IMR-90 (cell line): ENCODE data around the gene MMAB. TPM values are rescaled to one million over a fixed set of nuclear protein-coding genes. Genes with fewer than 3 reads are reported as not detected.

ENCODE experiments used
- ATAC-seq: fragments of 200-7000 bp; cut with Tn5 transposase; 2 replicates; pipeline ENCODE4 v1.9.1; 2020; ENCODE audit warnings: low read depth, mild to moderate bottlenecking, moderate library complexity
- BruUV-seq: library from RNA; stranded (reverse); fragments of 400-500 nt; replicated peaks from 2 replicates; lab custom pipeline; 2021; lab: Mats Ljungman, UMichigan
- CTCF ChIA-PET: fragments of 300-600 bp; formaldehyde crosslinking; extraction: SDS; loops from one replicate; lab custom pipeline; 2021; ENCODE audit warnings: antibody characterized with exemption; lab: Yijun Ruan, JAX
- POLR2A ChIA-PET: fragments of 300-600 bp; sonication (Branson Sonifier 250); formaldehyde crosslinking; loops from one replicate; lab custom pipeline; 2022; ENCODE audit warnings: antibody characterized with exemption; ENCODE audit not compliant: unreplicated experiment; lab: Charles Lee
- DNase-seq: peaks from one replicate; pipeline ENCODE4 v3.0.0; 2013
- H2AFZ ChIP-seq: replicated peaks from 2 replicates; pipeline ENCODE3; 2013; ENCODE audit warnings: low read length, mild to moderate bottlenecking; ENCODE audit not compliant: poor library complexity
- H2AK5ac ChIP-seq: 2 replicates; pipeline ENCODE4 v1.6.1; 2013; ENCODE audit warnings: low read depth, low read length, inconsistent platforms
- H2AK9ac ChIP-seq: replicated peaks from 2 replicates; pipeline ENCODE3; 2013; ENCODE audit warnings: mild to moderate bottlenecking, low read depth, low read length, moderate library complexity; ENCODE audit not compliant: poor library complexity
- H2BK120ac ChIP-seq: 2 replicates; pipeline ENCODE4 v1.6.1; 2013; ENCODE audit warnings: low read depth, low read length, inconsistent platforms
- H2BK15ac ChIP-seq: 3 replicates; pipeline ENCODE4 v1.6.1; 2013; ENCODE audit warnings: low read depth, low read length, inconsistent platforms
- H2BK20ac ChIP-seq: 2 replicates; pipeline ENCODE4 v1.6.1; 2013; ENCODE audit warnings: low read depth, mild to moderate bottlenecking, inconsistent platforms, low read length, moderate library complexity
- H2BK5ac ChIP-seq: 2 replicates; pipeline ENCODE4 v1.6.1; 2013; ENCODE audit warnings: mild to moderate bottlenecking, low read depth, low read length, inconsistent platforms; ENCODE audit not compliant: poor library complexity, severe bottlenecking
- H3K14ac ChIP-seq: replicated peaks from 2 replicates; pipeline ENCODE4 v1.6.1; 2013; ENCODE audit warnings: low read depth, low read length, inconsistent platforms
- H3K18ac ChIP-seq: 2 replicates; pipeline ENCODE4 v1.6.1; 2013; ENCODE audit warnings: low read depth, low read length, control low read depth
- H3K23ac ChIP-seq: 2 replicates; pipeline ENCODE4 v1.6.1; 2013; ENCODE audit warnings: low read depth, low read length, inconsistent platforms
- H3K27ac ChIP-seq: 2 replicates; pipeline ENCODE4 v1.5.1; 2013; ENCODE audit warnings: mild to moderate bottlenecking, control low read depth, low read length; ENCODE audit not compliant: insufficient read depth
- H3K27me3 ChIP-seq: 2 replicates; pipeline ENCODE4 v1.6.1; 2013; ENCODE audit warnings: low read length; ENCODE audit not compliant: control insufficient read depth, insufficient read depth
- H3K36me3 ChIP-seq: 2 replicates; pipeline ENCODE4 v1.6.1; 2013; ENCODE audit warnings: low read length, mixed read lengths; ENCODE audit not compliant: control insufficient read depth, insufficient read depth
- H3K4ac ChIP-seq: 2 replicates; pipeline ENCODE4 v1.6.1; 2013; ENCODE audit warnings: low read depth, low read length, inconsistent platforms
- H3K4me1 ChIP-seq: 2 replicates; pipeline ENCODE4 v1.6.1; 2013; ENCODE audit warnings: low read length, mixed read lengths; ENCODE audit not compliant: control insufficient read depth, insufficient read depth
- H3K4me2 ChIP-seq: 2 replicates; pipeline ENCODE4 v1.6.1; 2013; ENCODE audit warnings: low read depth, mild to moderate bottlenecking, control low read depth, low read length, moderate library complexity
- H3K4me3 ChIP-seq: 2 replicates; pipeline ENCODE4 v1.5.1; 2013; ENCODE audit warnings: low read depth, mild to moderate bottlenecking, control low read depth, low read length, moderate library complexity; ENCODE audit not compliant: insufficient read depth
- H3K56ac ChIP-seq: 2 replicates; pipeline ENCODE4 v1.6.1; 2013; ENCODE audit warnings: low read length, inconsistent platforms; ENCODE audit not compliant: insufficient read depth; ENCODE audit errors: extremely low read depth
- H3K79me1 ChIP-seq, 2 experiments: 2 replicates each; pipeline ENCODE4 v1.6.1; 2013; ENCODE audit warnings: low read length in 2 of 2, inconsistent platforms in 1 of 2, low read depth in 1 of 2
- H3K9ac ChIP-seq: 2 replicates; pipeline ENCODE4 v1.6.1; 2013; ENCODE audit warnings: low read depth, low read length, control low read depth
- H3K9me1 ChIP-seq: 2 replicates; pipeline ENCODE4 v1.6.1; 2013; ENCODE audit warnings: low read length, inconsistent platforms; ENCODE audit not compliant: insufficient read depth
- H3K9me3 ChIP-seq: 2 replicates; pipeline ENCODE4 v1.6.1; 2013; ENCODE audit warnings: low read length; ENCODE audit not compliant: control insufficient read depth, insufficient read depth
- H4K20me1 ChIP-seq: 2 replicates; pipeline ENCODE4 v1.6.1; 2013; ENCODE audit warnings: low read length, inconsistent platforms; ENCODE audit not compliant: insufficient read depth
- H4K5ac ChIP-seq: 2 replicates; pipeline ENCODE4 v1.6.1; 2013; ENCODE audit warnings: mild to moderate bottlenecking, low read depth, low read length, control low read depth
- H4K8ac ChIP-seq, 2 experiments: 2 replicates each; pipeline ENCODE4 v1.6.1; 2013; ENCODE audit warnings: low read depth in 2 of 2, low read length in 2 of 2, control low read depth in 1 of 2, inconsistent platforms in 1 of 2
- H4K91ac ChIP-seq: 2 replicates; pipeline ENCODE4 v1.6.1; 2013; ENCODE audit warnings: low read depth, low read length, inconsistent platforms; ENCODE audit not compliant: insufficient read depth
- BHLHE40 ChIP-seq: fragments of 150-350 bp; IDR thresholded peaks from 2 replicates; pipeline ENCODE4 v1.6.1; 2016; ENCODE audit warnings: mild to moderate bottlenecking, low read depth, low read length
- CEBPB ChIP-seq: IDR thresholded peaks from 2 replicates; pipeline ENCODE4 v1.6.1; 2012; ENCODE audit warnings: low read depth, low read length, improper control_type of control experiment
- CHD1 ChIP-seq: IDR thresholded peaks from 2 replicates; pipeline ENCODE4 v1.6.1; 2012; ENCODE audit warnings: low read depth, low read length, improper control_type of control experiment
- MAFK ChIP-seq: IDR thresholded peaks from 2 replicates; pipeline ENCODE4 v1.6.1; 2012; ENCODE audit warnings: low read depth, low read length, improper control_type of control experiment
- MAZ ChIP-seq: IDR thresholded peaks from 2 replicates; pipeline ENCODE4 v1.6.1; 2012; ENCODE audit warnings: low read depth, mild to moderate bottlenecking, low read length, improper control_type of control experiment, moderate library complexity, borderline replicate concordance
- MXI1 ChIP-seq: IDR thresholded peaks from 2 replicates; pipeline ENCODE4 v1.6.1; 2012; ENCODE audit warnings: low read depth, mild to moderate bottlenecking, low read length, moderate library complexity, borderline replicate concordance
- NFE2L2 ChIP-seq: fragments of 150-350 bp; IDR thresholded peaks from 2 replicates; pipeline ENCODE4 v1.6.1; 2016; ENCODE audit warnings: low read depth, mild to moderate bottlenecking, low read length
- POLR2A ChIP-seq: IDR thresholded peaks from 2 replicates; pipeline ENCODE4 v1.6.1; 2012; ENCODE audit warnings: mild to moderate bottlenecking, low read depth, low read length
- RAD21 ChIP-seq: IDR thresholded peaks from 2 replicates; pipeline ENCODE4 v1.6.1; 2012; ENCODE audit warnings: low read length, improper control_type of control experiment
- RCOR1 ChIP-seq: IDR thresholded peaks from 2 replicates; pipeline ENCODE4 v1.6.1; 2012; ENCODE audit warnings: mild to moderate bottlenecking, low read length, improper control_type of control experiment; ENCODE audit not compliant: insufficient replicate concordance
- RFX5 ChIP-seq: IDR thresholded peaks from 2 replicates; pipeline ENCODE4 v1.8.0; 2012; ENCODE audit warnings: low read depth, mild to moderate bottlenecking, low read length, moderate library complexity
- SMC3 ChIP-seq: fragments of 150-350 bp; IDR thresholded peaks from 2 replicates; pipeline ENCODE4 v1.6.1; 2016; ENCODE audit warnings: low read depth, mild to moderate bottlenecking, antibody characterized with exemption, low read length, moderate library complexity
- WGBS, 2 experiments: methylation state at CpG; one replicate each; pipeline versions ENCODE4 v1.1.5 to v1.1.7; 2013; ENCODE audit warnings: missing lambda C conversion rate in 2 of 2; ENCODE audit not compliant: insufficient read length in 1 of 2; ENCODE audit errors: extremely low coverage in 2 of 2; 5-methylcytosine and 5-hydroxymethylcytosine counted together
- dilution Hi-C: fragments of 300-500 bp; cut with HindIII; formaldehyde crosslinking; loops from one replicate; pipeline ENCODE4 v1.14.3; 2018; ENCODE audit warnings: low sequenced_read_pairs; ENCODE audit not compliant: unreplicated experiment
- in situ Hi-C: fragments of 300-500 bp; cut with MboI; formaldehyde crosslinking; loops from 3 replicates; pipeline ENCODE4 v1.14.3; 2019; ENCODE audit warnings: low sequenced_read_pairs, inconsistent platforms, mixed read lengths
- intact Hi-C: fragments of 100-400 bp; cut with micrococcal nuclease; formaldehyde crosslinking; loops from 2 replicates; pipeline ENCODE4 v1.10.0; 2022
- polyA plus RNA-seq, 3 experiments: library from polyadenylated mRNA; depleted of rRNA; stranded (reverse); fragments of >200 nt; gene quantifications; 2 replicates each; pipeline ENCODE4 v1.2.3, GENCODE V29; 2012; ENCODE audit warnings: low replicate concordance in 1 of 3
- total RNA-seq: library from RNA; depleted of rRNA; stranded (reverse); fragments of >200 nt; gene quantifications from 2 replicates; pipeline ENCODE4 v1.2.3, GENCODE V29; 2012
- TF ChIP-seq, protein P1 (sequence below): fragments of 150-350 bp; IDR thresholded peaks from 2 replicates; pipeline ENCODE4 v1.6.1; 2016; ENCODE audit warnings: low read depth, mild to moderate bottlenecking, low read length, moderate library complexity, borderline replicate concordance
- TF ChIP-seq, protein P2 (sequence below): fragments of 150-350 bp; IDR thresholded peaks from 2 replicates; pipeline ENCODE4 v1.6.1; 2017; ENCODE audit warnings: mild to moderate bottlenecking, antibody characterized with exemption, low read length, low read depth
- TF ChIP-seq, protein P3 (sequence below): conservative IDR thresholded peaks from 2 replicates; pipeline ENCODE4 v1.5.1; 2012; ENCODE audit warnings: mild to moderate bottlenecking, low read depth, low read length, improper control_type of control experiment

MMAB gene
- total and polyA plus RNA-seq, 2 of the 4 experiments (the other 2 are of a cell fraction): 16.5 to 16.9 TPM

DNA sequence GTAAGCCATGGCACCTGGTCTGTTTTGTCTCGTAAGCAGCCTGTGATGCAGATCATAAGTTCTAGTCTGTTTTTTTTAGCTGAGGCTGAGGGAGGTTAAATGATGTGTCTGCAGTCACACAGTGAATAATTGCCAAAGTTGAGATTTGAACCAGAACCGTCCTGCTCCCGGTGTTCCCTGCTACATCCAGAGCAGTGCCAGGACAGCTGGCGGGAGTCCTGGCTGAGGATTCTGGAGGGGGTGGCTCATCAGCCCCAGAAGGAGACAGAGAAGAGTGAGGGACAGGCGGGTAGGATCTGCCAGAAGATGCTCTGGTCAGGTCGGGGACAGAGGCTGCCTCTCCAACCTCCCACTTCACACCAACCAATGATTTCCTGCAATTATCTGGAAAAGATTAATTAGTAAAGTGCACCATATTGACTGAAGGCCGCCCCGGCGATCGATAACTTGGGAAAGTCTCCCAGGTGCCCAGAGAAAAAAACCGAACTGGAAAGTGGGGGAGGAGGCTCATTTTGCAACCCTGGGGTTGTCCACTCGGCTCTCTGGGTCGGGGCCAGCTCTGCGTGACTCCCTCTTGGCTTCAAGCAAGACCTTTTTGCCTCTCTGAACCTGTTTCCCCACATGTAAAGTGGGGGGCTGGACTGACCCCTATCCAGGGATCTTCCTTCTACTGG, 42.4 kb upstream of the MMAB start:
- CTCF ChIA-PET: interaction anchor here (1.1 kb wide), 1 partner anchor 18 kb away, joined by 3 read pairs; no protein-coding TSS in a partner anchor
- Histone ChIP-seq H4K5ac (no peak overlapping the region), H2AFZ (no peak overlapping the region)

More for the DNA sequence above, 42.4 kb upstream of the MMAB start:
- Histone ChIP-seq H3K27me3 (peaks cover 62% of the 10 kb centered on the region), H3K4ac (no peak overlapping the region), H3K36me3 (no peaks in the 10 kb centered on the region), H3K4me3 (no peak overlapping the region), H3K4me1 (no peaks in the 10 kb centered on the region), H3K9me1 (no peaks in the 10 kb centered on the region), H2AK9ac (no peak overlapping the region), H2BK15ac (no peak overlapping the region), H4K91ac (no peak overlapping the region), H4K20me1 (no peaks in the 10 kb centered on the region), H3K18ac (no peak overlapping the region), H3K56ac (no peak overlapping the region), H3K14ac (no peak overlapping the region), H3K4me2 (no peak overlapping the region), H2AK5ac (no peak overlapping the region), H2BK5ac (no peak overlapping the region), H3K9me3 (no peaks in the 10 kb centered on the region; the same call in 1 of the 2 replicates), H3K9ac (no peak overlapping the region), H3K27ac (no peak overlapping the region), H2BK20ac (no peak overlapping the region), H2BK120ac (no peak overlapping the region), H3K79me1 (no peaks in the 10 kb centered on the region), H4K8ac (no peak overlapping the region), H3K23ac (no peak overlapping the region)
- dilution Hi-C loops (no loop called here), in situ Hi-C loops (no loop called here), intact Hi-C loops (no loop called here)
- ATAC-seq: no peak
- 57% methylated on average over 6 of the region's 14 CpGs; no CpG with 5 or more reads in 1 of the 2 experiments for WGBS, 2 experiments
- POLR2A ChIA-PET: no interaction called here
- no TSS peak for BruUV-seq
- DNase-seq: no peak
- TF ChIP-seq RFX5 (no peak), POLR2A (no peak), NFE2L2 (no peak), CHD1 (no peak), MXI1 (no peak), BHLHE40 (no peak), SMC3 (no peak), RAD21 (no peak), RCOR1 (no peak), MAFK (no peak), MAZ (no peak), CEBPB (no peak)
- TF ChIP-seq, protein P1, sequence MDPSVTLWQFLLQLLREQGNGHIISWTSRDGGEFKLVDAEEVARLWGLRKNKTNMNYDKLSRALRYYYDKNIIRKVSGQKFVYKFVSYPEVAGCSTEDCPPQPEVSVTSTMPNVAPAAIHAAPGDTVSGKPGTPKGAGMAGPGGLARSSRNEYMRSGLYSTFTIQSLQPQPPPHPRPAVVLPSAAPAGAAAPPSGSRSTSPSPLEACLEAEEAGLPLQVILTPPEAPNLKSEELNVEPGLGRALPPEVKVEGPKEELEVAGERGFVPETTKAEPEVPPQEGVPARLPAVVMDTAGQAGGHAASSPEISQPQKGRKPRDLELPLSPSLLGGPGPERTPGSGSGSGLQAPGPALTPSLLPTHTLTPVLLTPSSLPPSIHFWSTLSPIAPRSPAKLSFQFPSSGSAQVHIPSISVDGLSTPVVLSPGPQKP: no peak
- TF ChIP-seq, protein P2, sequence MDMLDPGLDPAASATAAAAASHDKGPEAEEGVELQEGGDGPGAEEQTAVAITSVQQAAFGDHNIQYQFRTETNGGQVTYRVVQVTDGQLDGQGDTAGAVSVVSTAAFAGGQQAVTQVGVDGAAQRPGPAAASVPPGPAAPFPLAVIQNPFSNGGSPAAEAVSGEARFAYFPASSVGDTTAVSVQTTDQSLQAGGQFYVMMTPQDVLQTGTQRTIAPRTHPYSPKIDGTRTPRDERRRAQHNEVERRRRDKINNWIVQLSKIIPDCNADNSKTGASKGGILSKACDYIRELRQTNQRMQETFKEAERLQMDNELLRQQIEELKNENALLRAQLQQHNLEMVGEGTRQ: no peak
- TF ChIP-seq, protein P3, sequence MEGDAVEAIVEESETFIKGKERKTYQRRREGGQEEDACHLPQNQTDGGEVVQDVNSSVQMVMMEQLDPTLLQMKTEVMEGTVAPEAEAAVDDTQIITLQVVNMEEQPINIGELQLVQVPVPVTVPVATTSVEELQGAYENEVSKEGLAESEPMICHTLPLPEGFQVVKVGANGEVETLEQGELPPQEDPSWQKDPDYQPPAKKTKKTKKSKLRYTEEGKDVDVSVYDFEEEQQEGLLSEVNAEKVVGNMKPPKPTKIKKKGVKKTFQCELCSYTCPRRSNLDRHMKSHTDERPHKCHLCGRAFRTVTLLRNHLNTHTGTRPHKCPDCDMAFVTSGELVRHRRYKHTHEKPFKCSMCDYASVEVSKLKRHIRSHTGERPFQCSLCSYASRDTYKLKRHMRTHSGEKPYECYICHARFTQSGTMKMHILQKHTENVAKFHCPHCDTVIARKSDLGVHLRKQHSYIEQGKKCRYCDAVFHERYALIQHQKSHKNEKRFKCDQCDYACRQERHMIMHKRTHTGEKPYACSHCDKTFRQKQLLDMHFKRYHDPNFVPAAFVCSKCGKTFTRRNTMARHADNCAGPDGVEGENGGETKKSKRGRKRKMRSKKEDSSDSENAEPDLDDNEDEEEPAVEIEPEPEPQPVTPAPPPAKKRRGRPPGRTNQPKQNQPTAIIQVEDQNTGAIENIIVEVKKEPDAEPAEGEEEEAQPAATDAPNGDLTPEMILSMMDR: no peak
